GM19239 (cell line): ENCODE measurements around the gene PTH2R.
"Not testable (repeated sequence)": the region's sequence is repeated elsewhere in the genome, so short reads cannot be mapped to it uniquely, and the experiment has no call there.

Experiments used
- DNase-seq: peaks from one replicate; pipeline ENCODE4 v3.0.0; 2011; ENCODE audit warnings: low spot score; ENCODE audit not compliant: insufficient read length
- FAIRE-seq: peaks from 2 replicates; lab custom pipeline; 2011; peaks lifted over from hg19 to GRCh38; lab: Jason Lieb, UNC

PTH2R gene

DNA sequence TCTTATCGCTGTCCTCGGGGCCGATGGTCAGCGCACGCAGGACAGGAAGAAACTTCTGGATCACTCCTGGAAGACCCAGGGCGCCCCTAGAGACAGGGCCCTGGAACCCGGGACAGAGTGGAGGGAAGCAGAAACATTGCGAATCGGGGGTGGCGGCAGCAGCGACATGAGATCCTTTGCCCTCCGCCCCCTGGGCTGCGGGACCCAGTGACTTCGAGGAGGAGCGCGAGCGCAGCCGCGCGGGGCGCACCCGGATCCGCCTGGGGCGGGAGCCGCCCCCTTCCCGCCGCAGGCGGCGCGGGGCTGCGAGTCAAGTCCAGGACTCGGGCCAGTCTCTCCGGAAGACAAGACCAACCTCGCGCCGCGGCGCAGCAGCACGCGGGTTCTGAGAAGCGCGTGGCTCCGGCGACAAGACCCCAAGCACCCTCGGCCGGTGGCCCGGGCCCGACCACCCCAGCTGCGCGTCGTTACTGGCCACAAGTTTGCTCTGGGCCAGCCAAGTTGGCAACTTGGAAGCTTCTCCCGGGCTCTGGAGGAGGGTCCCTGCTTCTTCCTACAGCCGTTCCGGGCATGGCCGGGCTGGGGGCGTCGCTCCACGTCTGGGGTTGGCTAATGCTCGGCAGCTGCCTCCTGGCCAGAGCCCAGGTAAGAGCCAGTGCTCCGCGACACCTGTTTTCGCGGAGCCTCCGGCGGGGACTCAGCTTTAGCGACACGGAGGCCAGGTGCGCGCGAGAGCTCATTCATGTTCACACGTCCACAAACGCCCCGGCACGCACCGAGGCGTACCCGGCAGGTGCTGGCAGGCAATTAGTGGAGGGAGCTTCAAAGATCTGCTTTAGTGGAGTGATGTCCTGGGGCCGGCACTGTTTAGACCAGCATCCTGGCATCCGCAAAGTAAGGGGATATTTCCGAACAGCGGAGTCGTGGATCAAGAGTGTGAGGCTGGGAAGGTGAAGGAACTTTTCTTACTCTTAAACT, at the start of gene PTH2R:
Gene PTH2R, plus strand, starts transcription at position 319 of the 978 bp plus-strand sequence. Its CDS starts 252 bp downstream, at position 571.
- FAIRE-seq: no peak
- no peak for DNase-seq

- FAIRE-seq (peak; percentile 45), DNase-seq (no peak)
Observed at GRCh38 chr2:208356846-208357574, 49.6 kb upstream of the PTH2R start.

GRCh38 chr2:208358758-208359631, 47.6 kb upstream of the PTH2R start:
- no peak for DNase-seq
- no peak for FAIRE-seq

- FAIRE-seq (no peak), DNase-seq (no peak)
Observed at GRCh38 chr2:208359632-208359986, 47.0 kb upstream of the PTH2R start.

- DNase-seq (no peak), FAIRE-seq (no peak)
Observed at GRCh38 chr2:208360259-208361076, 46.1 kb upstream of the PTH2R start.

GRCh38 chr2:208361077-208361441, 45.5 kb upstream of the PTH2R start:
- DNase-seq: no peak
- no peak for FAIRE-seq

DNA sequence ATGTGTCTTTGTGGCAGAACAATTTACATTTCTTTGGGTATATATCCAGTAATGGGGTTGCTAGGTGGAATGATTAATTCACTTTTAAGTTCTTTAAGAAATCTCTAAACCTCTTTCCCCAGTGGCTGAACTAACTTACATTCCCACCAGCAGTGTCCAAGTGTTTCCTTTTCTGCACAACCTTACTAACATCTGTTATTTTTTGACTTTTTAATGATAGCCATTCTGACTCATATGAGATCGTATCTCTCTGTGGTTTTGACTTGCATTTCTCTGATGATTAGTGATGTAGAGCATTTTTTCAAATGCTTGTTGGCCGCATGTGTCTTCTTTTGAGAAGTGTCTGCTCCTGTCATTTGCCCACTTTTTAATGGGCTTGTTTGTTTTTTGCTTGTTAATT, 43.1 kb upstream of the PTH2R start:
- DNase-seq (no peak), FAIRE-seq (no peak)

DNA sequence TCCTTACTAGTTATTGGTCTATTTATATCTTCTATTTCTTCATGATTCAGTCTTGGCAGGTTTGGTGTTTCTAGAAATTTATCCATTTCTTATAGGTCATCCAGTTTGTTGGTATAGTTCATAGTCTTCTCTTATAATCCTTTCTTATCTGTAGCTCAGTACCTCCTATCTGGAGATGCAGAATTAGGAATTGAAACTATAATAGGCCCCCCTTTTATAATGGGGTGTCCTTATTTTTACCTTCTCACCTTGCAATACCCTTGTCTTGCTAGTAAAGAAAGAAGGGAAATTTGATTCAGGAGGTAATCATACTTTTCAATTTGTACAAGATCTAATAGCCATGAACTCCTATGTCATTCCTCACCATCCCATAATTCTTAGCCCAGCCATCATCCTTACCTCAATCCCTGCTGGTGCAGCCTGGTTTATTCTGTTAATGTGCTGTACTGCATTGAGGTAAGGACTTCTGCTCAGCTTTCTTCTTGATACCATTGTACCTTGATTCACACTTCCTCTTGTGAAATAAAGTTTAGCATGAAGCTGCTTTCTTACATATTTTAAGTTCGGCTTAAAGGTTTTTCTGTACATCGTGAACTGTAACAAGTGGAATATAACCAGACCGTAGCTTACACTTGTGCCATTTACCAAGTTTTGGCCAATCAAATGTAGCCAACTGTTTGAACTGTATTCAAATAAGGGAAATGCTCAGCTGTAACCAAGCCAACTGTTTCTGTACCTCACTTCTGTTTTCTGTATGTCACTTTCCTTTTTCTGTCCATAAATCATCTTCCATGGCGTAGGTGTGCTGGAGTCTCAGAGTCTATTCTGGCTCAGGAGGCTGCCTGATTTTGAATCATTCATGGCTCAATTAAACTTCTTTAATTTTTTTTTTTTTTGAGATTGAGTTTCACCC, 40.1 kb upstream of the PTH2R start:
- DNase-seq (no peak), FAIRE-seq (no peak)

- no peak for DNase-seq
Observed at GRCh38 chr2:208369091-208369490, 37.5 kb upstream of the PTH2R start.

GRCh38 chr2:208370881-208371633, 35.5 kb upstream of the PTH2R start:
- FAIRE-seq: no peak
- DNase-seq: no peak

More at GRCh38 chr2:208369091-208369490, 37.5 kb upstream of the PTH2R start:
- no peak for FAIRE-seq

DNA sequence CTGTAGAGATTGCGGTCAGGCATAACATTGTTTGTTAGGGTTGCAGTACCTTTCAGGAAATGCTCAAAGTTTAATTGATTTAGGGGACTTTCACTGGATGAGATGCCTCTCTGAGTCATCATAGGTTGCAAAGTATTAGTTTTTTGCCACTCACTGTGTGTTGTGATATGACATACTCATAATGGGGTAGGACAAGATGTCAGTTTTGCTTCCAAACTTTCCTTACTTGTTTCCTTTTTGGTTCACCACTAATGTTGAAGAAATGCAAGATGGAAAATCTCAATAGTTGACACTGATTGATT, 35.0 kb upstream of the PTH2R start:
- DNase-seq (no peak), FAIRE-seq (no peak)

DNA sequence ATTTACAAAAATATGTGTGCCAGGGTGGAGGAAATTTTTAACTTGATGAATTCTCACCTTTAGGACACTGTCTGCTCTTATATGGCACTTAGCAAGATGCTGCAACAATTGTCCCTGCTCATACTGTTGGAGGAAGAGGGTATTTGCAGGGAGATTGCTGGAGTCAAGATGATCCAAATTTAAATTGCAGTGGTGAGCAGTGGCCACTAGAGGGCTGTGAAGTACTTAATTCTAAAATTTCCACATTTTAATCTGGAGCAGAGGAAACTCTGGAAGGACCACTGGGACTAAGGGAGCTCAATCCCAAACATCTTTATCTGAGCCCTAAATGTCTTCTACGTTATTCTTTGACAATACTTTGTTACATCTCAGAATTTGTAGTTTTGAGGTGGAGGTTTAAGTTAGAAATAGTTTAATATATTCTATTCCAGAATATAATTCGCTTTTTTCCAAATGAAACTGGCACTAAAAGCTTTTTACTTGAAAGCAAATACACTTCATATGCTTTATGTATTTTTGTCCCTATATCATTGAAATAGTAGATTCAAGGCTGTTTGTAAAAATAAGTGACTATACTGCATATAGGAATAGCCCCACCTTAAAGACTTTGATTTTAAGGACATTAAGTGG, 33.0 kb upstream of the PTH2R start:
- FAIRE-seq (peak; percentile 88), DNase-seq (peak; percentile 35)

DNA sequence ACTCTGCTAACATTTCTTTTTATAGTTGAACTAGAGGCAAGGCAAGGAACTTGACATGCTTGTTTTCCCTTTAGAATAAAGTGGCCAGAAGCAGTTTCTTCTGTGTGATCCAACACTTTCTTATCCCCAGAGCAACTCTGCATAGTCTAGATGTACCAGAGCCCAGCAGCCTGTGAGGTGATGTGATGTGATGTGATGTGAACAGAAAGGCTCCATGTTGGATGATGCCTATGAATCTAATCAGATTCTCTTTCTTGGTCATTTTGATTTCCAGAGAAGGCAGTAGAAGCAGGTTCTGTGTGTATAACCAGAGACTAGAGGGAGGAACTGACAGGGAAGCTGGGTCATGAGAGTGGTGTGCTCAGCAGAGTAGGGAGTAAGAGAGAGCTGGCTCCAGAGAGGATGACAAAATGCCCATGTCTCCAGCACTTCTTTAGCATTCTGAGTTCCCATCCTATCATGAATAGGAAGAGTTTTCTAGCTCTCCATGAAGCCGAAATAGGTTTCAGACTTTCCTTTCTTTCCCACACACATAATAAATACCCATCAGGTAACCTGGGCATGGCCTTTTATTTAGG, 31.0 kb upstream of the PTH2R start:
- FAIRE-seq (no peak), DNase-seq (no peak)

DNA sequence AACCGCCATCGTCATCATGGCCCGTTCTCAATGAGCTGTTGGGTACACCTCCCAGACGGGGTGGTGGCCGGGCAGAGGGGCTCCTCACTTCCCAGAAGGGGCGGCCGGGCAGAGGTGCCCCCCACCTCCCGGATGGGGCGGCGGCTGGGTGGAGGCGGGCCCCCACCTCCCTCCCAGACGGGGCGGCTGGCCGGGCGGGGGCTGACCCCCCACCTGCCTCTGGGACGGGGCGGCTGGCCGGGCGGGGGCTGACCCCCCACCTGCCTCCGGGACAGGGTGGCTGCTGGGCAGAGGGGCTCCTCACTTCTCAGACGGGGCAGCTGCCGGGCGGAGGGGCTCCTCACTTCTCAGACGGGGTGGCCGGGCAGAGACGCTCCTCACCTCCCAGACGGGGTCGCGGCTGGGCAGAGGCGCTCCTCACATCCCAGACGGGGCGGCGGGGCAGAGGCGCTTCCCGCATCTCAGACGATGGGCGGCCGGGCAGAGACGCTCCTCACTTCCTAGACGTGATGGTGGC, 29.2 kb upstream of the PTH2R start:
- not testable (repeated sequence) for DNase-seq, FAIRE-seq

- no peak for DNase-seq
- no peak for FAIRE-seq
Observed at GRCh38 chr2:208379192-208379591, 27.4 kb upstream of the PTH2R start.

- no peak for FAIRE-seq
- no peak for DNase-seq
Observed at GRCh38 chr2:208384637-208385036, 22.0 kb upstream of the PTH2R start.

DNA sequence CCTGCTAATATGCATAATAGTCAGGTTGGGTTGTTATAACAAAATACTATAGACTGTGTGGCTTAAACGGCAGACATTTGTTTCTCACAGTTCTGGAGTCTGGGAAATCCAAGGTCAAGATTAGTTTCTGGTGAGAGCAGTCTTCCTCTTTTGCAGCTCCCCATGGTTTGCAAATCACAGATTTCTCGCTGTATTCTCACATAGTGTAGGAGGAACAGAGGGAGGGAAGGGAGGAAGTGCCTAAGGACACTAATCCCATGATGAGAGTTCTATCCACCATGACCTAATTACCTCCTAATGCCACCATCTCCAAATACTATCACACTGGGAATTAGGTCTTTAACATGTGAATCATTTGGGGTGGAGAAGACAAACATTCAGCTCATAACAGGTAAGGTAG, 20.1 kb upstream of the PTH2R start:
- no peak for FAIRE-seq
- DNase-seq: no peak
